Body of pancreas (tissue), 4 donors: ENCODE data around the gene RPTOR. TPM values are rescaled to one million over a fixed set of nuclear protein-coding genes. Genes with fewer than 3 reads are reported as not detected.

Experiments
- ATAC-seq: fragments of 150-250 bp; one replicate; pipeline ENCODE4 v1.9.1; 2016
- DNase-seq, 4 donors: peaks; one replicate each; pipeline ENCODE4 v3.0.0-alpha.2; 2019
- H3K27ac ChIP-seq, 4 donors: fragments of 200-600 bp; sonication (generic); 1 replicate in 3 of 4; 2 replicates in 1 of 4; pipeline versions ENCODE4 v1.5.1 to v1.6.1; 2016 to 2019; ENCODE audit warnings: mild to moderate bottlenecking in 1 of 4, mixed read lengths in 1 of 4, moderate library complexity in 1 of 4
- H3K27me3 ChIP-seq, 2 donors: fragments of 200-600 bp; sonication (generic); one replicate each; pipeline ENCODE4 v1.6.0; 2016; ENCODE audit warnings: mild to moderate bottlenecking in 1 of 2
- H3K36me3 ChIP-seq, 2 donors: fragments of 200-600 bp; sonication (generic); replicated peaks in 1 of 2; 2 replicates each; pipeline ENCODE4 v1.5.1; 2016; ENCODE audit warnings: low read depth in 2 of 2; ENCODE audit not compliant: insufficient read depth in 1 of 2
- H3K4me1 ChIP-seq: fragments of 200-600 bp; sonication (generic); one replicate; pipeline ENCODE4 v1.6.0; 2016
- H3K4me3 ChIP-seq, 2 donors: fragments of 200-600 bp; sonication (generic); 1 replicate in 1 of 2; 2 replicates in 1 of 2; pipeline ENCODE4 v1.5.1; 2016 to 2019
- H3K9me3 ChIP-seq, 3 donors: fragments of 200-600 bp; sonication (generic); 1 replicate in 2 of 3; 2 replicates in 1 of 3; pipeline ENCODE4 v1.5.1; 2016
- POLR2A ChIP-seq, 3 donors: fragments of 450-650 bp; IDR thresholded peaks; one replicate each; pipeline ENCODE4 v1.6.1; 2016; ENCODE audit warnings: antibody characterized with exemption in 3 of 3, mild to moderate bottlenecking in 2 of 3
- WGBS, 2 donors: methylation state at CpG; one replicate each; pipeline ENCODE4 v1.1.5; 2017; 5-methylcytosine and 5-hydroxymethylcytosine counted together
- intact Hi-C: fragments of 100-400 bp; cut with DNase I; formaldehyde crosslinking; loops from one replicate; pipeline ENCODE4 v1.15.1; 2023
- total RNA-seq, 2 donors: library from RNA; depleted of rRNA; stranded (reverse); fragments of >200 nt; gene quantifications; one replicate each; pipeline ENCODE4 v1.1.0, GENCODE V29; 2016
- TF ChIP-seq, protein P1 (sequence below), 7 experiments: fragments of 450-650 bp in 4 of 7; fragments of 200-600 bp in 3 of 7; sonication (generic) in 3 of 7; IDR thresholded peaks; one replicate each; pipeline ENCODE4 v1.5.1; 2016 to 2019; ENCODE audit warnings: antibody characterized with exemption in 7 of 7

Gene RPTOR
- total RNA-seq, 2 donors from 2014 or later = 22.3 to 34.3 TPM

DNA sequence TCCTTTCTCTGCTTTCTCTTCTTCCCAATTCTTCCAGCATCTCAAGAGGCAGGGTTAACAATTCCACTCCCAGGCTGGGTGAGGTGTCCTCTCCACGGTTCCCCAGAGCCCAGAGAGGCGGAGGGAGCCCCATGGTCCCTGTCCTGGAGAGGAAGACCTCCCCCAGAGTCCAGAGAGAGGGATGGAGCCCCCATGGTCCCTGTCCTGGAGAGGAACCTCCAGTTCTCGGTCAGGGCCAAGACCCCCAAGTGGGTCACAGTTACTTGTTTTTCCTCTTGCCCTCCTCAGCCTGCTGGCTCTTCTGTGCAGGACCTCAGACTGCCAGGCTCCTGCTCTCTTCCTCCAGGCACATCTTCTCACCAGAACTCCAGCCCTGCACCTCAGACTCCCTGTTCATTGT is 135.2 kb downstream of the RPTOR start:
- DNase-seq (no peak), ATAC-seq (no peak)
- H3K9me3 ChIP-seq = no peaks in the 10 kb centered on the region

DNA sequence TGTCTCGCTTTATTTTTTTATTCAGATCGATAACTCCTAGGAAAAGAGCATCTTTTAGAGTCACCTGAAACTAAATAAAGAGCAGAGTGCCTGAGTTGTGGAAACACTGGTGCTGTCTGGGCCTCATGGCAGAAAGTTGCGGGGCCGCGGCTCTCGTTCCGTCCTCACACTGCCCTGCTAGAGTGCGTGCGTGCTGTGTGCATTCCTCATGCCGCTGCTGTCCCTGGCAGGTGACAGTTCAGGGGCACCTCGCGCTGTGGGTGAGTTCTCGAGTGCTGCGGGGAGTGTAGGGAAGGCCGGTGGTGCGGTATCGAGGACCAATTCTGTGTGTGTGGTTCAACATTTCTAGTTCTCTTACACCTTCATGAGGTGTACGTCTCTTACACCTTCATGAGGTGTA is 136.6 kb downstream of the RPTOR start:
- no peaks in the 10 kb centered on the region for H3K36me3 ChIP-seq
- no peak for TF ChIP-seq POLR2A (IDR thresholded peaks at IDR 0.05)
- TF ChIP-seq, protein P1, sequence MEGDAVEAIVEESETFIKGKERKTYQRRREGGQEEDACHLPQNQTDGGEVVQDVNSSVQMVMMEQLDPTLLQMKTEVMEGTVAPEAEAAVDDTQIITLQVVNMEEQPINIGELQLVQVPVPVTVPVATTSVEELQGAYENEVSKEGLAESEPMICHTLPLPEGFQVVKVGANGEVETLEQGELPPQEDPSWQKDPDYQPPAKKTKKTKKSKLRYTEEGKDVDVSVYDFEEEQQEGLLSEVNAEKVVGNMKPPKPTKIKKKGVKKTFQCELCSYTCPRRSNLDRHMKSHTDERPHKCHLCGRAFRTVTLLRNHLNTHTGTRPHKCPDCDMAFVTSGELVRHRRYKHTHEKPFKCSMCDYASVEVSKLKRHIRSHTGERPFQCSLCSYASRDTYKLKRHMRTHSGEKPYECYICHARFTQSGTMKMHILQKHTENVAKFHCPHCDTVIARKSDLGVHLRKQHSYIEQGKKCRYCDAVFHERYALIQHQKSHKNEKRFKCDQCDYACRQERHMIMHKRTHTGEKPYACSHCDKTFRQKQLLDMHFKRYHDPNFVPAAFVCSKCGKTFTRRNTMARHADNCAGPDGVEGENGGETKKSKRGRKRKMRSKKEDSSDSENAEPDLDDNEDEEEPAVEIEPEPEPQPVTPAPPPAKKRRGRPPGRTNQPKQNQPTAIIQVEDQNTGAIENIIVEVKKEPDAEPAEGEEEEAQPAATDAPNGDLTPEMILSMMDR (IDR thresholded peaks at IDR 0.05) = no peak
- no peak for ATAC-seq
- H3K4me3 ChIP-seq = no peak overlapping the region
- intact Hi-C loops = no loop called here
- H3K27ac ChIP-seq = no peak overlapping the region
- H3K9me3 ChIP-seq = no peaks in the 10 kb centered on the region
- no peaks in the 10 kb centered on the region for H3K27me3 ChIP-seq
- WGBS, 2 donors = 91 to 94% methylated on average over 18 of the region's 18 CpGs
- DNase-seq = no peak
- no peaks in the 10 kb centered on the region for H3K4me1 ChIP-seq

More for the DNA sequence above, 135.2 kb downstream of the RPTOR start:
- Histone ChIP-seq H3K36me3 (no peaks in the 10 kb centered on the region), H3K27ac (no peak overlapping the region), H3K4me3 (no peak overlapping the region), H3K27me3 (no peaks in the 10 kb centered on the region), H3K4me1 (no peaks in the 10 kb centered on the region)
- TF ChIP-seq, protein P1 (IDR thresholded peaks at IDR 0.05) = no peak
- no peak for TF ChIP-seq POLR2A (IDR thresholded peaks at IDR 0.05)
- 90 to 100% methylated on average over 3 of the region's 3 CpGs for WGBS, 2 donors
- intact Hi-C loops = no loop called here

DNA sequence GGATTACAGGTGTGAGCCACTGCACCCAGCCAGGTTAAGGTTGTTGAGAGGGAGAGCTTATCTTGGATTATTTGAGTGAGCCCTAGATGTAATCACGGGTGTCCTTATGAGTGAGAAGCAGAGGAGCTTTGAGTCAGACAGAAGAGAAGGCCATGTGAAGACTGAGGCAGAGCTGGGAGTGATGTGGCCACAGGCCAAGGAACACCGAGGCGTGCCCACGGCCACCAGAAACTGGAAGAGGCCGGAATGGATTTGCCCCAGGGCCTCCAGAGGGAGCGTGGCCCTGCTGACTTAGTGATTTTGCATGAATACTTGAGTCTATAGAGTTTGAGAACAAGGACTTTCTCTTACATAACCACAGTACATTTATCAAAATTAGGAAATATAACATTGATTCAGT is 137.7 kb downstream of the RPTOR start:
- Histone ChIP-seq H3K27ac (no peak overlapping the region), H3K4me1 (no peaks in the 10 kb centered on the region), H3K27me3 (no peaks in the 10 kb centered on the region), H3K4me3 (no peak overlapping the region), H3K9me3 (no peaks in the 10 kb centered on the region), H3K36me3 (no peaks in the 10 kb centered on the region)
- WGBS, 2 donors = 86 to 92% methylated on average over 6 of the region's 6 CpGs
- ATAC-seq (peak; percentile 27), DNase-seq (no peak)
- intact Hi-C loops = no loop called here
- TF ChIP-seq, protein P1 (IDR thresholded peaks at IDR 0.05) = no peak
- TF ChIP-seq POLR2A (IDR thresholded peaks at IDR 0.05) = no peak

DNA sequence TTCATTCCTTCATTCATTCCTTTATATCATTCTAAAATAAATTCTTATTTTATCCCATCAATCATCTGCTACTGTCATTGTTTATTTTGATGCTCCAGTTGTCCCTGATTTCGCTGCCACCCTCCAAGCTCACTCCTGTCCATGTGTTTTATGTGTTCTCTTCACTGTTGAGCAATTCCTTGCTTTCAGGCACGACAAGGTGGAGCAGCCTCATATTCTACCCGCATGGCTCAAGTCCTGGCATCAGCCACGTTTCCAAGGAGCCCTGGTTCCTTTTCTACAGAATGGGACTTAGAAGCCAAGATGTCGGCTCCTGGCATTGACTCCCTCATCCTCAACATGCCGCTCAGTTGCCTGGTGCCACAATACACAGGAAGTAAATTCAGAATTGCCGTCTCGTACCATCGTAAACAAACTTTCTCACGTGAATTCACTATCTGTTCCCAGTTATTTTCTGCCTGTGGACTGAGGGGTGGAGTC is 139.0 kb downstream of the RPTOR start:
- DNase-seq = no peak
- WGBS, 2 donors = 81 to 85% methylated on average over 10 of the region's 10 CpGs

DNA sequence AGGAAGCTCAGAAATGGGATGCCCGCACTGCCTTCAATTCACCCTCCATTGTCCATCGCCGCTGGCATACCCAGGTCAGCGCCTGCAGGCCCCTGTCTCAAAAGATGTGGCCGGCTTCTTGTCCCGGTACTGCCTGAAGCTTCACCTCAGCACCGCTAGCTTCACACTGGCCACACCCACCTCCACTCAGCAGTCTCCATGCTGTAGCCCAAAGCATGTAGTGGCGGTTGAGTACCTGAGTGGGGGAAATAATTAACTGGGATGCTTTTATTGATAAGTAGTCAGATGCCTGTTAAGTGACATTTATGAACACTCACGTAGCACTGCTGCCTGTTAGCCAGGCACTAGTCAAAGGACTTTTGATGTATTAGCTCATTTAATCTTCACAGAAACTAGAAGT is 143.2 kb downstream of the RPTOR start:
- no peaks in the 10 kb centered on the region for H3K27me3 ChIP-seq
- intact Hi-C loops = no loop called here
- H3K9me3 ChIP-seq = no peaks in the 10 kb centered on the region
- H3K4me3 ChIP-seq = no peak overlapping the region
- DNase-seq (no peak), ATAC-seq (no peak)
- WGBS, 2 donors = 95 to 96% methylated on average over 9 of the region's 9 CpGs
- no peaks in the 10 kb centered on the region for H3K36me3 ChIP-seq
- H3K4me1 ChIP-seq = no peaks in the 10 kb centered on the region
- TF ChIP-seq, protein P1 (IDR thresholded peaks at IDR 0.05) = no peak
- no peak for TF ChIP-seq POLR2A (IDR thresholded peaks at IDR 0.05)
- no peak overlapping the region for H3K27ac ChIP-seq

More for the DNA sequence above, 139.0 kb downstream of the RPTOR start:
- H3K27ac ChIP-seq = no peak overlapping the region
- intact Hi-C loops = no loop called here
- H3K27me3 ChIP-seq = no peaks in the 10 kb centered on the region
- no peak overlapping the region for H3K4me3 ChIP-seq
- H3K9me3 ChIP-seq = no peaks in the 10 kb centered on the region
- H3K36me3 ChIP-seq = no peaks in the 10 kb centered on the region
- no peaks in the 10 kb centered on the region for H3K4me1 ChIP-seq
- TF ChIP-seq POLR2A (IDR thresholded peaks at IDR 0.05) = no peak
- TF ChIP-seq, protein P1 (IDR thresholded peaks at IDR 0.05) = no peak
- no peak for ATAC-seq
